ENCODE measurements around the gene RSPH1. TPM values are rescaled to one million over a fixed set of nuclear protein-coding genes. Genes with fewer than 3 reads are reported as not detected.

RSPH1 gene
- total and polyA plus RNA-seq, 2 of the 8 experiments (the other 6 are each of a cell fraction or from before 2014, with no cell fraction given): 0.24 TPM; not detected in 1

- Histone ChIP-seq H3K4me3 (ENCODE audit: extremely low read depth in 1 of 4, insufficient read depth in 2 of 4, low read depth in 3 of 4, low read length in 4 of 4) (no peak overlapping the region), H3K23ac (ENCODE audit: insufficient read length) (no peak overlapping the region), H3K9ac (replicated peaks in 1 of 4; ENCODE audit: extremely low read depth in 1 of 4, low read depth in 3 of 4, low read length in 3 of 4) (no peak overlapping the region), H2BK12ac (ENCODE audit: low read depth, low read length) (no peak overlapping the region), H3K14ac (ENCODE audit: insufficient read length) (no peak overlapping the region), H3K4ac (replicated peaks; ENCODE audit: insufficient read length, low read depth, low read length) (no peak overlapping the region), H3K23me2 (ENCODE audit: low read depth, low read length) (no peaks in the 10 kb centered on the region), H3K9me3 (ENCODE audit: insufficient read depth in 2 of 2, low read depth in 1 of 2, low read length in 1 of 2) (peaks cover 4% of the 10 kb centered on the region in 2 experiments; a peak in 2 of 4 replicates), H3K79me2 (ENCODE audit: control insufficient read depth in 1 of 2, insufficient read depth in 2 of 2, low read length in 2 of 2) (no peaks in the 10 kb centered on the region), H3K27me3 (replicated peaks in 1 of 4; ENCODE audit: control insufficient read depth in 3 of 4, extremely low read depth in 1 of 4, insufficient read depth in 3 of 4, low read length in 3 of 4) (no peaks in the 10 kb centered on the region), H4K20me1 (replicated peaks in 1 of 2; ENCODE audit: control insufficient read depth in 1 of 2, insufficient read depth in 2 of 2, low read length in 2 of 2) (peaks cover 0 to 2% of the 10 kb centered on the region in 2 experiments), H3K36me3 (ENCODE audit: control insufficient read depth in 2 of 4, insufficient read depth in 4 of 4, low read length in 3 of 4) (no peaks in the 10 kb centered on the region), H2BK120ac (replicated peaks; ENCODE audit: low read depth, low read length) (no peak overlapping the region), H3K27ac (ENCODE audit: low read depth, low read length) (no peak overlapping the region), H3K4me1 (replicated peaks in 1 of 4; ENCODE audit: control insufficient read depth in 3 of 4, insufficient read depth in 4 of 4, low read length in 3 of 4) (no peaks in the 10 kb centered on the region), H2BK20ac (ENCODE audit: low read length) (no peak overlapping the region), H3K4me2 (ENCODE audit: insufficient read depth in 1 of 2, low read depth in 2 of 2, low read length in 2 of 2) (no peak overlapping the region), H4K5ac (ENCODE audit: insufficient read length, low read depth, low read length) (no peak overlapping the region), H3K79me1 (ENCODE audit: low read depth, low read length) (no peaks in the 10 kb centered on the region), H4K91ac (replicated peaks; ENCODE audit: insufficient read length, low read length) (no peak overlapping the region), H3K56ac (replicated peaks; ENCODE audit: insufficient read length, low read depth, low read length) (no peak overlapping the region), H2BK15ac (ENCODE audit: low read length) (no peak overlapping the region), H2AK5ac (ENCODE audit: low read depth, low read length) (no peak overlapping the region), H2BK5ac (ENCODE audit: low read depth, low read length) (no peak overlapping the region), H2AFZ (ENCODE audit: low read length) (no peak overlapping the region), H3K18ac (ENCODE audit: extremely low read depth, low read length) (no peak overlapping the region), H4K8ac (ENCODE audit: extremely low read depth, insufficient read depth, low read length) (no peak overlapping the region)
- WGBS, 2 experiments (ENCODE audit: extremely low coverage in 1 of 2, insufficient coverage in 1 of 2, insufficient read length in 1 of 2, insufficient replicate concordance in 2 of 2, low coverage in 1 of 2, low lambda C conversion rate in 2 of 2, missing lambda C conversion rate in 1 of 2): 88% methylated on average over 10 of the region's 10 CpGs; no CpG with 5 or more reads in 1 of the 2 experiments
- CTCF ChIA-PET (ENCODE audit: partially characterized antibody): interaction anchor here (0.7 to 1.9 kb wide), 2 partner anchors 11 to 22 kb away, joined by 3 to 6 read pairs; no protein-coding TSS in a partner anchor
- FAIRE-seq (no peak), DNase-seq (ENCODE audit: low read depth in 1 of 2, low spot score in 2 of 2) (no peak)
- POLR2A ChIA-PET (ENCODE audit: partially characterized antibody): no interaction called here
- no peak for TF ChIP-seq KDM4A (IDR thresholded peaks at IDR 0.05; ENCODE audit: low read depth, low read length, severe bottlenecking)
- no peak for TF ChIP-seq YY1 (IDR thresholded peaks at IDR 0.05; ENCODE audit: low read depth, low read length)
- TF ChIP-seq RNF2 (IDR thresholded peaks at IDR 0.05; ENCODE audit: borderline replicate concordance, low read depth, low read length, missing control alignments, poor library complexity, severe bottlenecking): no peak
- TF ChIP-seq CREB1 (IDR thresholded peaks at IDR 0.05): no peak
Observed at GRCh38 chr21:42433946-42434551, 62.0 kb downstream of the RSPH1 start.

All from H1 (cell line).